Measurements from ENCODE around the gene MAPKAP1.

Gene MAPKAP1

DNA sequence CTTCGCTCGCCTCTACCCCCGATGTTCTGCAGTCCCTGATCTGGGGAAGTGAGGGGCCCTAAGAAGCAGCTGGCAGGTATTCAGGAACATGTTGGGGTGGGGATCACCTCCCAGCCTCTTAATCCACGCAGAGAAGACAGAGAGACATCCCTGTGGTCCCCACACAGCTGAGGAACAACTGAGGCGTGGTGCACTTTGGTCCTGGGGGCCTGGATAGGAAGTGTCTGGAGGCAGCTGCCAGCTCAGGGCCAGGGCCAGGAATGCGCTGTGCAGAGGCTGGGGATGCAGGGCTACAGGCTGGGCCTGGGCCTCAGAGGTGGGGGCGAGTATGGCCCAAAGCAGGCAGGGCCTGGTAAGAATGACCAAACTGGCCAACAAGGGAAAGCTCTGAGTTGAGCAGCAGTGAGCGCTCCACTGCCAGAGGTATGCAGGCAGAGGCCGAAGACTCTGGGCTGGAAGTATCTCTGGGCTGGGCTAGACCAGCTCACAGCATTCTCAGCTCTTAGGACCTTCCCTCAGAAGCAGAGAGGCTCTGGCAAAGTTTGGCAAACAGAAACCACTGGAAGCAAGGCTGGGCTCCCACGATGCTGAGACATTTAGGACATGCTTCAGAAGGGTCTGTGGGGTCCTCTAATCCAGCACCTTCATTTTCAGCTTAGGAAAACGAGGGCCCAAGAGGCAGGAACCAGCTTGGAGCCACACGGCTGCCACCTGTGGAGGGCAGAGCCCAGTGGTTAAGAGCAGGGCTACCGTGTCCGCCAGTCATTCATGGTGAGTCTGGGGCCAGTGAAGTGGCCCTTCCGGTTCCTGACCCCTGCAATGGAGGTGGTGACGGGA, 271.0 kb downstream of the MAPKAP1 start:
- DNase-seq (ENCODE audit: low read depth in 2 of 3, low spot score in 2 of 3) = no peak

DNA sequence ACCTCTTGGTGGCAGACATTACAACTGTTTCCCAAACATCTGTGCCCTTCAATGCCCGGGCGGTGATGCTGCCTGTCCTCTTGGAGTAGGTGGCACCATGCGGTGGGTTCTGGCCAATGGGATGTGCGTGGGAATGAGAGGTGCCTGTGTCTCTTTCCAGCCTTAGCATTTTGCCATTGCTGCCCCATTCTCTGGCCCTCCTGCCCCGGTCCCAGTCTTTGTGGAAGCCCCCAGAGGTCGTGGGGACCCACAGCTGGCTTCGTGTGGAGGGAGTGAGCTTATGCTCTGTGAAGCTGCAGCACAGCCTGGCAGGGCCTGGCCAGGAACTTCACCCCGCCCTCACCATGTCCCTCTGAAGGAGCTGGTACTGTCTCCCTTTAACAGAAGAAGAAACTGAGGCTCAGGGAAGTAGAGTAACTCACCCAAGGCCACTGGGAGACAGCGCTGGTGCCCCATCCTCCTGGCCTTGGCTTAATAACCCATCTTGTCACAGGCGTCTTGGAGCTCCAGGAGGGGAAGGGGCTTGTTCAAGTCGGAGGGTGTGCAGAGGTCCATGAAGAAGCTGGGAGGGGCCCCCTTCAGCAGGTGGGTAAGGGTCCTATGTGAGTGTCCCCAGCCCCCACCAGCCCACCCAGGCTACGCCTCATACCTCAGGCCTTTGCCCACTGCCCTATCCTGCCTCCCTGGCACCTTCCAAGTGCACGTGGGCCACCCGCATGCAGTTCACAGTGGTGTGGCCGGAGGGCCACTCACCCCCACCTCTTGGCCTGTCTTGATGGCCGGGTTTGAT, 271.8 kb downstream of the MAPKAP1 start:
- DNase-seq (ENCODE audit: low read depth in 2 of 3, low spot score in 2 of 3) = no peak

DNA sequence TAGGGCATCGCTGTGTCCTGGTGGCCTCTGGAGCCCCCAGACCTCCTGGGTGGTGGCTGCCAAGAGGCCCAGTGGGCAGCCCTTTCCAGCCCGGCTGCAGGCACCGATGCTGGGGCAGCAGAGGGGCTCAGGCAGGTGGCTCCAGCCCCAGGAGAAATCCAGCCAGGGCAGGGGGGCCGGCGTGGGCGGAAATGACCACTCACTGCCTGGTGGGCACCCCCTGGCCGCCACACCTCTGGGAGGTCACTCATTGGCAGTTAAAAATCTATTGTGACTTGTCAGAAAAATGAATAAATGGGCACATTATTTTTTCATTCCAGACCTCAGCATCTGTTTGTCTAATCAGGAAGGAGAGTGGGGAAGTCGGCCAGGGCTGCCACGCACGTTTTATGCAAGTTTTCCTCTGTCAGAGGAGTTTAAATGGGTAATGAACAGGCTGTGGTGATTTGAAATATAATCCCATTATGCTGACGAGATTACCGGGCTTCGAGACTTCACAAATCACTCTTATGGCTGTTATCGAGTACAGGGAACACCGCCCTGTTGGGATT, 273.5 kb downstream of the MAPKAP1 start:
- no peak for DNase-seq (ENCODE audit: low read depth in 2 of 3, low spot score in 2 of 3)

DNA sequence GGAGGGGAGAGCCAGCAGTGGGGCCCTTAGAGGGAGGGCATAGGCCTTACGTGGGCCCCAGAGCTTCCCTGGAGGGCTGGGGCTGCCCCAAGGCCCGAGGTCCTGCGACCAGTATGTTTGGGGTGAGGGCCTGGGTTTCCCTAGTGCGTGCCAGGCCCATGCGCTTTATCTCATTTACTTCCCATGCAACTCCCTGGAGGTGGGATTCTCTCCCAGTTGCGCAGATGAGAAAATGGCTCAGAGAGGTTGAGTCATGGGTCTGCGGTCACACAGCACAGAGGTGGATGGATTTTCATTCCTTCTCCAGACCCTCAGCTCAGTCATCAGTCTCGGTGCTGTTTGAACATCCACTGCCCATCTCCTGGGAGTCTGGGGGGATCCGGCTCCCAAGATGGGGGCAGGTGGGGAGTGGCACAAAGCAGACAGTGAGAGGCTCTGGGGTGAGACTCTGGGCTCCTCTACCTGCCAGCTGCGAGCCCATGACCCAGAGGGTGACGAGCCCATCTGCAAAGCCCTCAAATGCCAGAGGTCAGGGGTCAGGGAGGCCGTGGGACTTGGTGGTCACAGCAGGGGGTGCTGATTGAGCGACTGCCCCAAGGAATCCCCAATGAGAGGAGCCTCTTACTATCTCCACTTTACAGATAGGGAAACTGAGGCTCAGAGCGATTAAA, 274.2 kb downstream of the MAPKAP1 start:
- DNase-seq (ENCODE audit: low read depth in 2 of 3, low spot score in 2 of 3) = no peak

DNA sequence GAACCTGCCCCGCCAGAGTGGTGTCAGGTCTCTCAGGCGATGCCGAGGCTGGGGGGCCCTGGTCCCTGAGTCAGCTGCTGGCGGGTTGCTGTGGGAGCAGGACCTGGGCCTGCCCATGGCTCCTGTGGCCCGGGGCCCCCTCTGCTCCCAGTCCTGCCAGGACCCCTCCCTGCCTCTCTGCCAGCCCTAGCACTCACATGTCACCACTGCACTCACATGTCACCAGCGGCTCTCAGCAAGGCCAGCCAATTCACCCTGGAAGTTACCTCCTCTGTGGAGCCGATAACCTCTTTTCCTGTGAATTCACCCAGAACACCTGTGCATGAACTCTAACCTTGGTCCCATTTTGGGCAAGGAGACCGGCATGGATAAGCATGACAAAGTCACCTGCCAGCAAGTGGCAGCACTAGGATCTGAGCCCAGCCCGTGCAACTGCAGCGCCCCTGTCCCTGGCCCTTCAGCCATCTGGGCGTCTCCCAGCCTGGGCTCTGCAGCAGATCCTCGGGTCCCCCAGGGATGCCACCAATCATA, 275.2 kb downstream of the MAPKAP1 start:
- DNase-seq (ENCODE audit: low read depth in 2 of 3, low spot score in 2 of 3) = no peak

DNA sequence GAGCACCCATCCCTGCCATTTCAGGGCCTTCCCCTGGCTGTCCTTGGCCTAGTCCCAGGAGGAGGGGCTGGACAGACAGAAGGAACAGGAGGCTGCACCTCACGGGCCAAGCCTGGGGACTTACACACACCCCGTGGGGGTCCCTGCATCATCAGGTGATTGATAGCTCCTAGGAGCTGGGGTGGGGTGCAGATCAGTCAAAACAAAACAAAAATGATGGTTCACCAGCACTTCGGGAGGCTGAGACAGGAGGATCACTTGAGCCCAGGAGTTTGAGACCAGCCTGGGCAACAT, 276.0 kb downstream of the MAPKAP1 start:
- DNase-seq (ENCODE audit: low read depth in 2 of 3, low spot score in 2 of 3) = no peak

DNA sequence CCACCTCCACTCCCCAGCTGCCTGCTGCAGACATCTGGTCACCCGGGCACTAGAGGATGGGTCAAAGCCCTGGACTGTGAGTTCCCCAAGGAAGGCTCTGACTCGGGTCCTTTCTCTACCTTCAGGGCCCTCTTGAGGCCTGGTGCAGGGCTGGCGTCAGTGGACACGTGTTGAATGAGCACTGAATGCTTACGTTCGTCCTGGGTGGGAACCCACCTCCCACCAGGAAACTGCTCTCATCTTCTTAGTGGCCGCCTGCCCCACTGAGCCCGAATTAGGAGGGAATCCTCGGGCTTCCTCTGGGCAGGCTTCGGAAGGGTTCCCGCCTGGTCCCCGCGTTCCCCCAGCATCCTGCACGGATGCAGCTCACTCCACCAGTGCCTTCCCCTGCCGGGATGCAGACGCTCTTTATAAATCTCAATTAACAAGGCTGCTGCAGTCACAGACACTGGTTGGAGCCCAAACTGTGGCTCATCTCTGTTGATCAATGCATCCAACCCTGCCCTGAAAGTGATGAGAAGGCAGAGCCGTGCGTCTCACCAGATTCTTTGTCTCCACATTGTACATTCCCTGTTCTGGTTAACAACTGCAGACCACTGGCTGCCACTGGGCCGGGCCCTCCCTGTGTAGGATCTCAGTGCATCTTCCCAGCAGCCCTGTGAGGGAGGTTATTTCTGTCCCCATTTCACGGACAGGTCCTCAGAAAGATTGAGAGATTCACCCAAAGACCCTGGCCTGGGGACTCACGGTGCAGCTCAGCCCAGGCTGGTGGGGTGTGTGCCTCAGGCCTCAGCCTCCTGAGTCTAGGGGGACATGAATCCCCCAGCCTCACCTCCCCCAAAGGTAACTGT, 276.6 kb downstream of the MAPKAP1 start:
- no peak for DNase-seq (ENCODE audit: low read depth in 2 of 3, low spot score in 2 of 3)

DNA sequence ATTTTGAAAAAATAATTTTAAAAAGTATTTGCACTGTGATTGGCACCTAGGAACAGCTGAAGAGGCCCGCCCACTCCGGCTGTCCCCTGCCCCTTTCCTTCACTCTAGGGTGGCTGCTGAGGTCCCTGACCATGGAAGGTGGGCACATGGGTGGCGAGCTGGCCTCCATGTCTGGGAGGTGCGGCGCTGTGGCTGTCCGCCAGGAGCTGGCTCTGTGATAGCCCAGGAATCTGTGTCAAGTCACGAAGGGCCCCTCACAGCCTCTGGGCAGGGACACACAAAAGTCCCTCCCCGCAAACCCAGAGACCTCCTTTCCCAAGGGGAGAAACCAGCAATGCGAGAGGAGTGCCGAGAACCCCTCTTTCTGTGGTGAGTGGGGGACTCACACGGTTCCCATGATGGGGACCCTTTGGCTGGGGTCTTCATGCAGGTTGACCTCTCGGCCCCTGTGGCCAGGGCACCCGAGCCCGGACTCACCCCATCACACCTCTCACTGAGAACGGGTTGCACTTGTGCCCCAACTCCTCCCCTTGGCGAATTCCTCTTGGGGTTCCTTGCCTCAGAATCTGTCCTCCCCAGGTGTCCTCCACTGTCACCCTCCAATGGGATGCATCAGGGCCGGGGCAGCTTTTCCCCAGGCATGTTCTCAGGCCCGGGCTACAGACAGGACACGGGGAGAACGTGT, 277.4 kb downstream of the MAPKAP1 start:
- DNase-seq (ENCODE audit: low read depth in 2 of 3, low spot score in 2 of 3) = no peak

DNA sequence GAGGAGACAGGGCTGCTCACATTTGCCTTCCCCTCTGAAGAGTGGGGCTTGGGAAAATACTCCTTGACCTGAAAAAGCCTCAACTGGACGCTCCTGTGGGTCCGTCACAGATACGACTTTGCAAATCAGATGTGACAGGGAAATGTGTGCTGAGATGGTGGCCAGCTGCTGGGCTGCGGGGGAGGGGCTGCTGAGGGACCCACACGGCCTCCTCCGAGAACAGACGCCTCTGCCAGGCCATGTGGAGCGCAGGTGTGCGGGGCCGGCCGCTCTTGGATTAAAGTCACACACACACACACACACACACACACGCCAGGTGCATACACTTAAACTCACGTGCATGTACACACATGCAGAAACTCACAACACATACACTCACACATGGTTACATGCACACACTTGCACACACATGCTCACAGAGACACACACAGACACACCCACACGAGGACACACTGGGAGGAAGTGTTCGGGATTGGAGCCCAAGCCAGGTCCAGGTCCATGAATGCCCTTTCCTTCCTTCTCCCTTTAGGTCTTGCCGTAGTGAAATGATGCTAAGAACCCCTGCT, 278.0 kb downstream of the MAPKAP1 start:
- no peak for DNase-seq (ENCODE audit: low read depth in 2 of 3, low spot score in 2 of 3)

DNA sequence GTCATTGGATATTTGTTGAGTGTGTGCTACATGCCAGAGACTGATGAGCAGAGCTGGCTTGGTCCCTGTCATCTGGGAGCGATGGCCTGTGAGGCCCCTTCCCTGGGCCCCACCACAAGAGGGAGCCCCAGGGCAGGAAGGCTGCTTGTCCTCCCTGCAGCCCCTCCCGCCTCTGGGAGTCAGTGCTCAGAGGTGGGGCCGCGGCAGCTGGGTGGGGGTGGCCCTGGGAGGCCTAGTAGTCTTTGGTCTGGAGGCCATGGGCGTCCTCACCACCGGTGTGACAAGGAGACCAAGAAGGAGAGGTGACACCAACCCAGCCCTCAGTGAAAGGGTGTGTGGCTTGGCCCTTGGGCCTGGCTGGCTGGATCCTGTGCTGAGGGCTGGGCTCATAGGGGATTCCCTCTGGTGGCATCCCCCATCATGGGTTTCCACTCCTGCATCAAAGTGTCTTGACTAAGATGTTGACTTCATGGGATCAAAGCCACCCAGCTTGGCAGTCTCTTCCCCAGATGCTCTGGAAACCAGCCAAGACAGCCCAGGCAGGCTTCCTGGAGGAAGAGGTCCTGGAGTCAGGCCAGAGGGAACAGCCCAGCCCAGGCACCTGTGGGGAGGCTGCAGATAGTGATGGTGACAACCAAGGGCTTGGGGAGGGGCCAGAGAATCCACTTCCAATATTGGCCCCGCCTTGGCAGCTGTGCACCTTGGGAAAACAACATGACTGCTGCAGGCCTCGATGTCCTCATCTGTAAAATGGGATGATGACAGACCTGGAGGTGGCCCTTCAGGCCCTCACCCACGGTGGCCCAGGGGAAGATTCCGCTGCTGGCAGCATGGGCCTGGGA, 278.7 kb downstream of the MAPKAP1 start:
- DNase-seq (ENCODE audit: low read depth in 2 of 3, low spot score in 2 of 3) = no peak

DNA sequence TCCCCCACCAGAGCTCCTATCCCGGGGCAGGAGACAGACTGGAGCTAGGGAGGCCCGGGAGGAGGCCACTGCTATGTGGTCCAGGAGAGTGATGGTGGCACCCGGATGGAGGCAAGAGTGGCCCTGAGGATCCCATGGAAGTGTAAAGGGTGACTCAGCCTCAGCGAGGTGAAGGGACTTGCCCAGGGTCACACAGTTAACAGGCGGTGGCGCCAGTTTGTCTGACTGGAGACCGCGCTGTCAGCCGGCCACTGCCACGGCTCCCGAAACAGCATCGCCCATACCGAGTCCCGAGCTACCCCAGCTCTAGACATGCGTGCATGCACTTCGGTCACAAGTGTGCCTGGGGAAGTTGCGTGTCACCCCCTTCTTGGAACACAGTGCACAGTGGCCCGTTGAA, 279.5 kb downstream of the MAPKAP1 start:
- DNase-seq (ENCODE audit: low read depth in 2 of 3, low spot score in 2 of 3) = no peak

DNA sequence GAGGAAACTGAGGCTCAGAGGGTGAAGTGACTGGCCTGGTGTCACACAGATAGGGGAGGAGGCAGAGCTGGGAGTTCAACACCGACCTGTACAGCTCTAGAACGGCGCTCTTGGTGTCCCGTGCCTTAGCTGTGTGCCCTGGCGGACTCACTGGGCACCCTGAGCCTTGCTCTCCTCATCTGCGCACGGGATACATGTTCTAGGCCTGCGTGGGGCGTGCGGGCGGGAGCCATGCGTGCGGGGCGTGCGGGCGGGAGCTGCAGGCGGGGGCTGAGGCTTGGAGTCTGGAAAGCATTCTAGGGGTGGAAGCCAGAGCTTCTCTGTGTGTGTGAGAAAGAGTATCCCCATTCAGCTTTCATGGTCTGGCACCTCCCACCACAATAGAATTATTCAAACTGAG, 280.1 kb downstream of the MAPKAP1 start:
- DNase-seq (ENCODE audit: low read depth in 2 of 3, low spot score in 2 of 3) = no peak

DNA sequence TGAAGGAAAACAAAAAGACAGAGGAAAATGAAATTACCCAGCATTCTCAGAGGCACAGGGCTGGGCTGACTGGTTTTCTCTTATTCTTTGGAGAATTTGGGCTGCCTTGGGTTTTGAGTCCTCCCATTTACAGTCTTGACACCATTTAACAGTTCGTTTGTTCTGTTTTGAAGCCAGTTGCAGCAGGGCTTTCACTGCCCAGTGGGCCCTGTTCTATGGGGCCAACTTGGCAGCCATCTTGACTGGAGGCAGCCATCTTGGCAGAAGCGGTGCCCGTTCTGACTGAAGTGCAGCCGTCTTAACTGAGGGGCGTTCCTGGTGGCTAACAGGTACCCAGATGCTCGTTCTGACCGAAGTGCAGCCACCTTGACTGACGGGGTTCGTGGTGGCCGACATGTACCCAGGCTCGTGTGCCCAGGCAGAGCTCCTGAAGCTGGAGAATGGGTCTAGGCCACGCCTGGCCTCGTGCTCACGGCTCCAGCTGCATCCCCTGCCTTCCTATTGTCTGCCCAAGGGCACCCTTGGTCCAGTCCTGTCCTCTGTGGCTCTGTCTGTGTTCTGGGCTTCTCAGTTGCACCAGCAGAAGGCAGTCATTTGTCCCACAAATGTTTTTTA, 281.0 kb downstream of the MAPKAP1 start:
- DNase-seq (ENCODE audit: low read depth in 2 of 3, low spot score in 2 of 3) = no peak

DNA sequence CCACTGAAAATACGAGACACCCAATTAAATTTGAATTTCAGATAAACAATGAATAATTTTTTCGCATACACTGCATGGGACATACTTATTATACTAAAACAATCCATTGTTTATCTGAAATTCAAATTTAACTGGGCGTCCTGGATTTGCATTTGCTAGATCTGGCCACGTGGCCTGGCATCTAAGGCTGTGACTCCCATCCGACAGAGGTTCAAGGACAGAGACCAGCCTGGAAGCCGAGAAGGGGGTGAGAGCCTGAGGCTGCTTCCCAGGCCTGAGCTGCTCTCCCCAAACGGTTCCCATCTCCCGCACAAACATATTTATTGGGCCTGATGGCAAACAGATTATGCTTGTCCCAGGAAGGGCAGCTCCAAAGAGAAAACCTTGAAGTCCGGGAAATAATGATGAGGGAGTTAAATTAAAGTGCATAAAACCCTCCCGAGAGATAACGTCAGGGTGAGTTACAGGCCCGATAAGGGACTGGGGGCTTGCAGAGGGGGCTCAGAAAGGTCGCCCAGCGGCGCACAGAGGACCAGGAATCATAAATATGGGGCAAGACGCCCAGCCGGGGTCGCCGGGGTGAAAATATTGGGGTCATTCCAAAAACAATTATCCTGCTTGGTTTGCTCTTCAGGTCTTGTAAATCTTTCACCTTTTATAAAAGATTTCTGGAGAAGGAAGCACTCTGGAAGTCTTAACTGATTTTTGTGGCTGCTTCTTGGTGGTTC, 281.7 kb downstream of the MAPKAP1 start:
- DNase-seq (ENCODE audit: low read depth in 2 of 3, low spot score in 2 of 3) = no peak

DNA sequence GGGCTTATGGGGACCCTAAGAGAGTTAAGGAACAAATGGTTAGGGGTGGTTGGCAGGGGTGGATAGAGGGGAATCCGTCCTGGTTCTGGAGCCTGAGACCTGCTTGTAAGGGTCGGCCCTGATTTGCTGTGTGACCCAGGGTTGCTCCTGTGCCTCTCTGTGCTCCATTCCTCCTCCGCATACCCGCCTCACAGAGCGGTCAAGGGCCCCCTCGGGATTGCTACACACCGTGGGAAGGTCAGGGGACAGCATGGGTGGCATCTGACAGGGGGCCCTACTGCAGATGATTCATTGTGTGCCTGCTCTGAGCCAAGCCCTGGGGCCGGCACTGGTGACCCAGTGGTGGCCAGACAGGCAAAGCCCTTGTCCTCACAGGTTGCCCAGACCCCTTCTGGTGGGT, 283.0 kb downstream of the MAPKAP1 start:
- no peak for DNase-seq (ENCODE audit: low read depth in 2 of 3, low spot score in 2 of 3)

DNA sequence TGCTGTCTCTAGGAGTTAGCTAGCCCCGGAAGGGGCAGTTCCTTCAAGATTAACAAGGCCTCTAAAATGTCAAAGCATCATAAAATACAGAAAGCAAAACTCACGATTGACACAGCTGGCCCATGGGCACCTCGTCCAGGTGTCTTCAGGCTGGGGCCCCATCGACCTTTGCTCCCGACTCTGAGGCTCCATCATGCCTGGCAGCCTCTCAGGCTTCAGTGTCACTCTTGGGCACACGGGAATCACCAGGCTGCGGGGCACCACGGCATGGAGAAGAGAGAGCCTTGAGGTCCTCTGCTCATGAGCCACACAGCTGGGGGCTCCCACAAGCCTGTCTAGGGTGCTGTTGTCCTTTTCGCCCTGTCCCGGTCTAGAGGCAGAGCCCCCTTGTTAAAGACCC, 284.2 kb downstream of the MAPKAP1 start:
- no peak for DNase-seq (ENCODE audit: low read depth in 2 of 3, low spot score in 2 of 3)

DNA sequence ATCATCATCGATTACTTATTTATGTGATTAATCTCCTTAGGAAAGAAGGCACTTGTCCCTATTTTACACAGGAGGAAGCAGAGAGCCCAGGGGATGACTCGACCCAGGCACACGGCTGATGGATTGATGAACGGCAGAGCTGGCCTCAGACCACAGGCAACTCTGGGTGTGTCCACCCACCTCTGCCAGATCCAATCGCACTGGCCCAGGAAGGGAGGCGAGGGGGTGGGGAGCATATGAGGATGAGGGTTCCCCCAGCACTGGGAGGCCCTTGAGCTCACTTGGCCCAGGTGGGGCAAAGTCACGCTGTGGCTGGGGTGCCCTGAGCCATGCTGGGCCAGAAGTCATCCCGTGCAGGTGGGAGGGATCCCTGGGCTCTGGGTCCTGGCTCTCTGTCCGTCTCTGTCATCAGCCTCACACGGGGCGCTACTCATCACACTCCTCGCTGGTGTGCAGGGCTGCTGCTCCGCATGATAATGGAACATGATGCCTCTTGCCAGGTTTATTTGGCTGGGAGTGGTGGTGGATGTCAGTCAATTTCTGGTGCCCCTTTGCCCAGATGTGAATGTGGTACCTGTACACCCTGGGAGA, 285.3 kb downstream of the MAPKAP1 start:
- DNase-seq (ENCODE audit: low read depth in 2 of 3, low spot score in 2 of 3) = no peak
